ENCODE measurements around the gene DOCK9. TPM values are rescaled to one million over a fixed set of nuclear protein-coding genes. Genes with fewer than 3 reads are reported as not detected.

DOCK9 gene
- total and polyA plus RNA-seq, 9 of the 15 experiments (the other 6 are each of a cell fraction or from before 2014, with no cell fraction given) = 3.5 to 25.3 (median 16.7) TPM

DNA sequence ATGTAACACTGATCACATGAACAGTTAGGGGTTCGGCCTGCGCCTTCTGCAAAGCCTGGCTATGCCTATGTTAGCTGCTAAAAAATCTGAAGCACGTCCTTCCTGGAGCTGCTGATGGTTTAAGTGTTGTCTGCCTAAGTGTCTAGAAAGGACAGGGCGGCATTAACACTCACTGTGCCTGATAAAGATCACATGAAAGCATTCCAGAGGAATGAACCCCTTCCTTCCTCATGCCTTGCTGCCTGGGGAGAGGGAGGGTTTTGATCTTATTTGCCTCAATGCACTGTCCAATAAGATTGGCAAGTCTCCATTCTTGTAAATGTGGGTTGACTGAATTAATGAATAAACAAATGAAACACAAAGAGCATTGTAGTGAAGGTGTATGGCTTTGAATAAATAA, 5.2 kb downstream of the DOCK9 start (continued):
- TF ChIP-seq TBP (optimal IDR thresholded peaks at IDR 0.05; ENCODE audit: low read depth, low read length) (no peak), ILF3 (IDR thresholded peaks at IDR 0.05; ENCODE audit: borderline replicate concordance) (no peak), ZNF668 (CRISPR knock-in tag; IDR thresholded peaks at IDR 0.05) (no peak), ZNF263 (CRISPR knock-in tag; IDR thresholded peaks at IDR 0.05; ENCODE audit: borderline replicate concordance) (no peak)
- TF ChIP-seq, protein P1, sequence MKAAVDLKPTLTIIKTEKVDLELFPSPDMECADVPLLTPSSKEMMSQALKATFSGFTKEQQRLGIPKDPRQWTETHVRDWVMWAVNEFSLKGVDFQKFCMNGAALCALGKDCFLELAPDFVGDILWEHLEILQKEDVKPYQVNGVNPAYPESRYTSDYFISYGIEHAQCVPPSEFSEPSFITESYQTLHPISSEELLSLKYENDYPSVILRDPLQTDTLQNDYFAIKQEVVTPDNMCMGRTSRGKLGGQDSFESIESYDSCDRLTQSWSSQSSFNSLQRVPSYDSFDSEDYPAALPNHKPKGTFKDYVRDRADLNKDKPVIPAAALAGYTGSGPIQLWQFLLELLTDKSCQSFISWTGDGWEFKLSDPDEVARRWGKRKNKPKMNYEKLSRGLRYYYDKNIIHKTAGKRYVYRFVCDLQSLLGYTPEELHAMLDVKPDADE (conservative IDR thresholded peaks at IDR 0.05; ENCODE audit: control insufficient read depth, low read depth, low read length) = no peak
- TF ChIP-seq, protein P2, sequence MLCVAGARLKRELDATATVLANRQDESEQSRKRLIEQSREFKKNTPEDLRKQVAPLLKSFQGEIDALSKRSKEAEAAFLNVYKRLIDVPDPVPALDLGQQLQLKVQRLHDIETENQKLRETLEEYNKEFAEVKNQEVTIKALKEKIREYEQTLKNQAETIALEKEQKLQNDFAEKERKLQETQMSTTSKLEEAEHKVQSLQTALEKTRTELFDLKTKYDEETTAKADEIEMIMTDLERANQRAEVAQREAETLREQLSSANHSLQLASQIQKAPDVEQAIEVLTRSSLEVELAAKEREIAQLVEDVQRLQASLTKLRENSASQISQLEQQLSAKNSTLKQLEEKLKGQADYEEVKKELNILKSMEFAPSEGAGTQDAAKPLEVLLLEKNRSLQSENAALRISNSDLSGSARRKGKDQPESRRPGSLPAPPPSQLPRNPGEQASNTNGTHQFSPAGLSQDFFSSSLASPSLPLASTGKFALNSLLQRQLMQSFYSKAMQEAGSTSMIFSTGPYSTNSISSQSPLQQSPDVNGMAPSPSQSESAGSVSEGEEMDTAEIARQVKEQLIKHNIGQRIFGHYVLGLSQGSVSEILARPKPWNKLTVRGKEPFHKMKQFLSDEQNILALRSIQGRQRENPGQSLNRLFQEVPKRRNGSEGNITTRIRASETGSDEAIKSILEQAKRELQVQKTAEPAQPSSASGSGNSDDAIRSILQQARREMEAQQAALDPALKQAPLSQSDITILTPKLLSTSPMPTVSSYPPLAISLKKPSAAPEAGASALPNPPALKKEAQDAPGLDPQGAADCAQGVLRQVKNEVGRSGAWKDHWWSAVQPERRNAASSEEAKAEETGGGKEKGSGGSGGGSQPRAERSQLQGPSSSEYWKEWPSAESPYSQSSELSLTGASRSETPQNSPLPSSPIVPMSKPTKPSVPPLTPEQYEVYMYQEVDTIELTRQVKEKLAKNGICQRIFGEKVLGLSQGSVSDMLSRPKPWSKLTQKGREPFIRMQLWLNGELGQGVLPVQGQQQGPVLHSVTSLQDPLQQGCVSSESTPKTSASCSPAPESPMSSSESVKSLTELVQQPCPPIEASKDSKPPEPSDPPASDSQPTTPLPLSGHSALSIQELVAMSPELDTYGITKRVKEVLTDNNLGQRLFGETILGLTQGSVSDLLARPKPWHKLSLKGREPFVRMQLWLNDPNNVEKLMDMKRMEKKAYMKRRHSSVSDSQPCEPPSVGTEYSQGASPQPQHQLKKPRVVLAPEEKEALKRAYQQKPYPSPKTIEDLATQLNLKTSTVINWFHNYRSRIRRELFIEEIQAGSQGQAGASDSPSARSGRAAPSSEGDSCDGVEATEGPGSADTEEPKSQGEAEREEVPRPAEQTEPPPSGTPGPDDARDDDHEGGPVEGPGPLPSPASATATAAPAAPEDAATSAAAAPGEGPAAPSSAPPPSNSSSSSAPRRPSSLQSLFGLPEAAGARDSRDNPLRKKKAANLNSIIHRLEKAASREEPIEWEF (CRISPR knock-in tag; IDR thresholded peaks at IDR 0.05) = no peak

Measured in K562 (cell line).